Upper lobe of left lung (tissue), 6 donors: Measurements from ENCODE around the gene TCERG1L. TPM values are rescaled to one million over a fixed set of nuclear protein-coding genes. Genes with fewer than 3 reads are reported as not detected.

Source experiments
- ATAC-seq, 2 donors: fragments of 200-7000 bp; cut with Tn5 transposase; one replicate each; pipeline ENCODE4 v1.9.1; 2022; ENCODE audit warnings: mild to moderate bottlenecking in 2 of 2, moderate library complexity in 2 of 2; ENCODE audit not compliant: low FRiP score in 2 of 2
- DNase-seq, 2 donors: peaks; one replicate each; pipeline ENCODE4 v3.0.0-alpha.2; 2019 to 2020
- H3K27ac ChIP-seq, 4 donors: fragments of 200-600 bp; sonication (generic); one replicate each; pipeline ENCODE4 v1.5.1; 2016 to 2019
- H3K27me3 ChIP-seq, 4 donors: fragments of 200-600 bp; sonication (generic); one replicate each; pipeline ENCODE4 v1.5.1; 2017 to 2019
- H3K36me3 ChIP-seq, 4 donors: fragments of 200-600 bp; sonication (generic); one replicate each; pipeline ENCODE4 v1.5.1; 2016 to 2019
- H3K4me1 ChIP-seq, 4 donors: fragments of 200-600 bp; sonication (generic); one replicate each; pipeline ENCODE4 v1.5.1; 2018 to 2019
- H3K4me3 ChIP-seq, 4 donors: fragments of 200-600 bp; sonication (generic); one replicate each; pipeline ENCODE4 v1.5.1; 2017 to 2019; ENCODE audit warnings: mild to moderate bottlenecking in 2 of 4, moderate library complexity in 1 of 4
- H3K9me3 ChIP-seq, 4 donors: fragments of 200-600 bp; sonication (generic); one replicate each; pipeline ENCODE4 v1.5.1; 2018 to 2019
- CTCF ChIP-seq, 6 experiments: fragments of 450-650 bp in 4 of 6; fragments of 200-600 bp in 2 of 6; sonication (generic) in 2 of 6; IDR thresholded peaks; one replicate each; pipeline ENCODE4 v1.5.1; 2016 to 2019; ENCODE audit warnings: antibody characterized with exemption in 6 of 6
- EP300 ChIP-seq, 4 donors: sonication (generic); formaldehyde crosslinking; IDR thresholded peaks; one replicate each; pipeline ENCODE4 v1.5.1; 2017; ENCODE audit warnings: antibody characterized with exemption in 4 of 4, control low read depth in 2 of 4
- POLR2A ChIP-seq, 4 donors: fragments of 450-650 bp; IDR thresholded peaks; one replicate each; pipeline ENCODE4 v1.5.1; 2016 to 2017; ENCODE audit warnings: antibody characterized with exemption in 4 of 4, mild to moderate bottlenecking in 2 of 4
- POLR2AphosphoS5 ChIP-seq, 2 donors: sonication (generic); formaldehyde crosslinking; IDR thresholded peaks; one replicate each; pipeline ENCODE4 v1.5.1; 2017; ENCODE audit warnings: antibody characterized with exemption in 2 of 2
- WGBS, 2 donors: methylation state at CpG; one replicate each; pipeline ENCODE4 v1.1.5; 2017 to 2018; 5-methylcytosine and 5-hydroxymethylcytosine counted together
- total RNA-seq, 6 donors: library from RNA; depleted of rRNA in 4 of 6; stranded (reverse); fragments of >200 nt in 4 of 6; gene quantifications; one replicate each; pipeline versions ENCODE4 v1.1.0 to v1.2.1, GENCODE V29; 2016 to 2021
- donor health status: DM: no; HTN: no; CAD: no; lungs with moderate emphysema.
- donor health status: DM: no; HTN: yes; CAD: no; lungs with severe emphysema.

The TCERG1L gene
- total RNA-seq, 6 donors from 2014 or later, result 0.10 TPM; not detected in 5

- no peak overlapping the region for H3K4me3 ChIP-seq
- ATAC-seq (no peak), DNase-seq (peak in 1 of 2 donors; percentile 7)
- TF ChIP-seq EP300 (IDR thresholded peaks at IDR 0.05) (no peak), CTCF (IDR thresholded peaks at IDR 0.05) (no peak), POLR2AphosphoS5 (IDR thresholded peaks at IDR 0.05) (no peak), POLR2A (IDR thresholded peaks at IDR 0.05) (no peak)
- H3K4me1 ChIP-seq, result no peaks in the 10 kb centered on the region
- WGBS, 2 donors, result 89 to 97% methylated on average over 9 of the region's 9 CpGs
- no peaks in the 10 kb centered on the region for H3K9me3 ChIP-seq
- no peaks in the 10 kb centered on the region for H3K27me3 ChIP-seq
- no peaks in the 10 kb centered on the region for H3K36me3 ChIP-seq
- H3K27ac ChIP-seq, result no peak overlapping the region
Observed at GRCh38 chr10:131183546-131184045, 127.9 kb downstream of the TCERG1L start.

GRCh38 chr10:131181456-131181855 is 130.1 kb downstream of the TCERG1L start:
- no peak for ATAC-seq
- Histone ChIP-seq H3K4me3 (no peak overlapping the region), H3K27ac (no peak overlapping the region), H3K4me1 (no peaks in the 10 kb centered on the region), H3K9me3 (no peaks in the 10 kb centered on the region), H3K27me3 (no peaks in the 10 kb centered on the region), H3K36me3 (no peaks in the 10 kb centered on the region)
- DNase-seq, result no peak
- WGBS, 2 donors, result 76 to 83% methylated on average over 8 of the region's 8 CpGs
- no peak for TF ChIP-seq EP300 (IDR thresholded peaks at IDR 0.05)
- TF ChIP-seq CTCF (IDR thresholded peaks at IDR 0.05), result no peak
- no peak for TF ChIP-seq POLR2AphosphoS5 (IDR thresholded peaks at IDR 0.05)
- no peak for TF ChIP-seq POLR2A (IDR thresholded peaks at IDR 0.05)

- 80 to 83% methylated on average over 8 to 15 of the region's 15 CpGs for WGBS, 2 donors
- Histone ChIP-seq H3K4me3 (no peak overlapping the region), H3K27ac (no peak overlapping the region), H3K4me1 (no peaks in the 10 kb centered on the region), H3K9me3 (no peaks in the 10 kb centered on the region), H3K27me3 (no peaks in the 10 kb centered on the region), H3K36me3 (no peaks in the 10 kb centered on the region)
- no peak for TF ChIP-seq EP300 (IDR thresholded peaks at IDR 0.05)
- TF ChIP-seq POLR2AphosphoS5 (IDR thresholded peaks at IDR 0.05), result no peak
- no peak for TF ChIP-seq CTCF (IDR thresholded peaks at IDR 0.05)
- TF ChIP-seq POLR2A (IDR thresholded peaks at IDR 0.05), result no peak
- ATAC-seq (no peak), DNase-seq (no peak)
Observed at GRCh38 chr10:131180740-131181415, 130.6 kb downstream of the TCERG1L start.

GRCh38 chr10:131180086-131180485 is 131.4 kb downstream of the TCERG1L start:
- WGBS, 2 donors, result 75 to 84% methylated on average over 8 to 9 of the region's 9 CpGs
- TF ChIP-seq CTCF (IDR thresholded peaks at IDR 0.05), result no peak
- TF ChIP-seq EP300 (IDR thresholded peaks at IDR 0.05), result no peak
- TF ChIP-seq POLR2AphosphoS5 (IDR thresholded peaks at IDR 0.05), result no peak
- TF ChIP-seq POLR2A (IDR thresholded peaks at IDR 0.05), result no peak
- Histone ChIP-seq H3K27ac (no peak overlapping the region), H3K4me3 (no peak overlapping the region), H3K4me1 (no peaks in the 10 kb centered on the region), H3K9me3 (no peaks in the 10 kb centered on the region), H3K36me3 (no peaks in the 10 kb centered on the region), H3K27me3 (no peaks in the 10 kb centered on the region)
- ATAC-seq, result no peak
- DNase-seq, result no peak

GRCh38 chr10:131179361-131179760 is 132.2 kb downstream of the TCERG1L start:
- 40 to 51% methylated on average over 6 to 10 of the region's 10 CpGs for WGBS, 2 donors
- no peaks in the 10 kb centered on the region for H3K27me3 ChIP-seq
- ATAC-seq, result no peak
- no peak overlapping the region for H3K4me3 ChIP-seq
- H3K36me3 ChIP-seq, result no peaks in the 10 kb centered on the region
- H3K9me3 ChIP-seq, result no peaks in the 10 kb centered on the region
- TF ChIP-seq POLR2AphosphoS5 (IDR thresholded peaks at IDR 0.05) (no peak), CTCF (IDR thresholded peaks at IDR 0.05) (no peak), EP300 (IDR thresholded peaks at IDR 0.05) (no peak), POLR2A (IDR thresholded peaks at IDR 0.05) (no peak)
- H3K27ac ChIP-seq, result no peak overlapping the region
- DNase-seq, result no peak
- H3K4me1 ChIP-seq, result no peaks in the 10 kb centered on the region
